Lung (tissue), 12 donors: Measurements from ENCODE around the gene LRP1B. TPM values are rescaled to one million over a fixed set of nuclear protein-coding genes. Genes with fewer than 3 reads are reported as not detected.

ENCODE experiments used
- ATAC-seq: fragments of 200-7000 bp; cut with Tn5 transposase; one replicate; pipeline ENCODE4 v1.9.1; 2020; ENCODE audit warnings: moderate number of reproducible peaks; ENCODE audit not compliant: insufficient read depth, low FRiP score
- DNase-seq, 3 donors: peaks; one replicate each; pipeline ENCODE4 v3.0.0-alpha.2; 2013 to 2017
- H3K27ac ChIP-seq, 2 donors: one replicate each; pipeline ENCODE4 v1.5.1; 2013; ENCODE audit warnings: mild to moderate bottlenecking in 2 of 2, moderate library complexity in 2 of 2, control low read depth in 1 of 2, inconsistent platforms in 1 of 2, low read depth in 1 of 2, low read length in 1 of 2
- H3K27me3 ChIP-seq, 3 donors: one replicate each; pipeline ENCODE4 v1.5.1; 2013; ENCODE audit warnings: low read length in 2 of 3; ENCODE audit not compliant: control insufficient read depth in 3 of 3, insufficient read depth in 3 of 3
- H3K36me3 ChIP-seq, 4 donors: one replicate each; pipeline ENCODE4 v1.5.1; 2013; ENCODE audit warnings: low read length in 4 of 4, mild to moderate bottlenecking in 1 of 4, moderate library complexity in 1 of 4; ENCODE audit not compliant: control insufficient read depth in 4 of 4, insufficient read depth in 4 of 4
- H3K4me1 ChIP-seq, 5 donors: one replicate each; pipeline ENCODE4 v1.5.1; 2013; ENCODE audit warnings: low read length in 5 of 5, mild to moderate bottlenecking in 2 of 5, moderate library complexity in 1 of 5; ENCODE audit not compliant: control insufficient read depth in 5 of 5, insufficient read depth in 5 of 5
- H3K4me3 ChIP-seq: one replicate; pipeline ENCODE4 v1.5.1; 2013; ENCODE audit warnings: mild to moderate bottlenecking, control low read depth, moderate library complexity
- H3K9ac ChIP-seq, 2 donors: one replicate each; pipeline ENCODE4 v1.5.1; 2013; ENCODE audit warnings: low read length in 2 of 2, control low read depth in 1 of 2; ENCODE audit not compliant: insufficient read depth in 1 of 2
- H3K9me3 ChIP-seq, 4 donors: one replicate each; pipeline ENCODE4 v1.5.1; 2013; ENCODE audit warnings: low read length in 3 of 4, mild to moderate bottlenecking in 1 of 4, moderate library complexity in 1 of 4; ENCODE audit not compliant: control insufficient read depth in 4 of 4, insufficient read depth in 3 of 4
- CTCF ChIP-seq: IDR thresholded peaks from 2 replicates; pipeline ENCODE4 v1.5.1; 2012; ENCODE audit warnings: mild to moderate bottlenecking; ENCODE audit errors: control extremely low read depth, extremely low read depth
- WGBS, 2 donors: extraction: QIAGEN DNeasy Blood & Tissue Kit; methylation state at CpG; one replicate each; pipeline ENCODE4 v1.1.7; 2013; 5-methylcytosine and 5-hydroxymethylcytosine counted together
- polyA plus RNA-seq, 2 donors: library from polyadenylated mRNA; stranded (reverse); fragments of 200-250 nt; gene quantifications; one replicate each; pipeline ENCODE4 v1.2.1, GENCODE V29; 2013
- total RNA-seq, 2 donors: library from RNA; depleted of rRNA in 1 of 2; stranded (reverse); fragments of >200 nt in 1 of 2; gene quantifications; one replicate each; pipeline ENCODE4 v1.2.1, GENCODE V29; 2014 to 2021
- donor health status: control.
- donor health status: control.
- donor health status: Bipolar disorder and iron deficiency.
- donor health status: healthy.
- donor health status: DM: yes; HTN: yes; CAD: no.

The LRP1B gene
- total and polyA plus RNA-seq, 4 donors, result 0.01 to 6.5 (median 0.16) TPM

DNA sequence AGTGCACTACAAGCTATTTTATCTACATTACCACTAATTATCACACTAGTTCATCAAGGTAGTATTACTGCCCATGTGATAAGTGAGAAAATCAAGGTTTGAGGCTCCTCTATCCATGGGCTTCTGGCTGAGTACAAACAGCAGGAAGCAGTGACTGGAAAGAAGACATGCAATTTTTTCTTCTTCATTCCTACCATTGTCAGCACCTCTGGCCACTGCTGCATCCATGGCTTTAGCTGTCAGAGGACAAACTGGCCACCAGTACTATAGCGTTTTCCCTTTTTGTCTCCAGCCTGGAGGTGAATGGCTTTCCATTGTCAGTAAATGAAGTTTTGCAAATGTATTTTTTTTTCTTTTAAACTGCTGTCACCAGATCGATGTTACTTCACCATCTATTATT is 674.9 kb downstream of the LRP1B start:
- Histone ChIP-seq H3K9ac (no peak overlapping the region), H3K36me3 (no peaks in the 10 kb centered on the region), H3K4me1 (no peaks in the 10 kb centered on the region), H3K4me3 (no peak overlapping the region), H3K27me3 (no peaks in the 10 kb centered on the region), H3K9me3 (no peaks in the 10 kb centered on the region), H3K27ac (no peak overlapping the region)
- DNase-seq (no peak), ATAC-seq (no peak)
- TF ChIP-seq CTCF, result no peak
- 45 to 80% methylated on average over 2 of the region's 2 CpGs for WGBS, 2 donors

DNA sequence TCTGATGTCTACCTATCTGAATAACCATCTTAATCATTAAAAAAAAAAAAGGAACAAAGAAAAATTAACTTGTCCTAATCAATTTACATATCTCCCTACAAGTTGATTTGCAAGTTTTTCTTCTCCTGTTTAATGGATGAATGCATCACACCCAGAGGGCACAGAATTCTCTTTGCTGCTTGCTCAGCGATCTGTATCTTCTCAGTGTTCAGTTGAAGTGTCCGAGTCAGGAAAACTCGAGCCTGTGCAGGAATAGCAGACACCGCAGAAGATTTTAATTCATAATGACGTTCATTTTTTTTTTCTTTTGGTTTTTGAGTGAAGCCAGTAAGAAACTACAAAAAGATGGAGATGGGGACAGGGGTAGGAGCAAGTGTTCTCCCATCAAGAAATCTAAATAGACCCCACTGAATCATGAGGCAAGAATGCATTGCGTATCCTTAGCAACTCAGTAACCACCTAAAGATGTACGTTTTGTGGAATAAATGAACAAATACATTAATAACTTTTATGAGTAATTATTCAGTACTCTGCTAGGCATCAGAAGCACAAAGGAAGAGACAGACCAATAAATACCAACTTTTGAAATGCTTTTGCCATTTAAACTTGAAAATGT is 675.5 kb downstream of the LRP1B start:
- Histone ChIP-seq H3K27ac (no peak overlapping the region), H3K9ac (no peak overlapping the region), H3K9me3 (no peaks in the 10 kb centered on the region), H3K4me3 (no peak overlapping the region), H3K36me3 (no peaks in the 10 kb centered on the region), H3K27me3 (no peaks in the 10 kb centered on the region), H3K4me1 (no peaks in the 10 kb centered on the region)
- DNase-seq (no peak), ATAC-seq (no peak)
- TF ChIP-seq CTCF, result no peak
- WGBS, 2 donors, result 88 to 93% methylated on average over 7 of the region's 7 CpGs

GRCh38 chr2:141440072-141440635 is 690.7 kb downstream of the LRP1B start:
- Histone ChIP-seq H3K4me3 (no peak overlapping the region), H3K36me3 (no peaks in the 10 kb centered on the region), H3K9ac (no peak overlapping the region), H3K9me3 (no peaks in the 10 kb centered on the region), H3K4me1 (no peaks in the 10 kb centered on the region), H3K27ac (no peak overlapping the region), H3K27me3 (no peaks in the 10 kb centered on the region)
- DNase-seq, result no peak
- no peak for TF ChIP-seq CTCF
- no peak for ATAC-seq
- WGBS, 2 donors, result 90 to 94% methylated on average over 17 of the region's 17 CpGs

- no peak for TF ChIP-seq CTCF
- Histone ChIP-seq H3K27ac (no peak overlapping the region), H3K4me3 (no peak overlapping the region), H3K9ac (no peak overlapping the region), H3K9me3 (no peaks in the 10 kb centered on the region), H3K27me3 (no peaks in the 10 kb centered on the region), H3K36me3 (no peaks in the 10 kb centered on the region), H3K4me1 (no peaks in the 10 kb centered on the region)
- no peak for DNase-seq
- no peak for ATAC-seq
Observed at GRCh38 chr2:141439524-141439923, 691.3 kb downstream of the LRP1B start.
